Frontal cortex (tissue), 4 donors: ENCODE results near the gene HSPA12A. TPM values are rescaled to one million over a fixed set of nuclear protein-coding genes. Genes with fewer than 3 reads are reported as not detected.

ENCODE experiments used
- DNase-seq, 2 donors: peaks; one replicate each; pipeline ENCODE4 v3.0.0; 2012; ENCODE audit warnings: low spot score in 2 of 2
- FAIRE-seq: peaks from 2 replicates; lab custom pipeline; 2012; peaks lifted over from hg19 to GRCh38; lab: Jason Lieb, UNC
- total RNA-seq: library from RNA; depleted of rRNA; stranded (reverse); fragments of >200 nt; gene quantifications from one replicate; pipeline ENCODE4 v1.2.3, GENCODE V29; 2014
- donor health status: control.
- donor health status: control.
- donor health status: control.

HSPA12A gene
- total RNA-seq, 1 donor from 2014 or later: 33.0 TPM

DNA sequence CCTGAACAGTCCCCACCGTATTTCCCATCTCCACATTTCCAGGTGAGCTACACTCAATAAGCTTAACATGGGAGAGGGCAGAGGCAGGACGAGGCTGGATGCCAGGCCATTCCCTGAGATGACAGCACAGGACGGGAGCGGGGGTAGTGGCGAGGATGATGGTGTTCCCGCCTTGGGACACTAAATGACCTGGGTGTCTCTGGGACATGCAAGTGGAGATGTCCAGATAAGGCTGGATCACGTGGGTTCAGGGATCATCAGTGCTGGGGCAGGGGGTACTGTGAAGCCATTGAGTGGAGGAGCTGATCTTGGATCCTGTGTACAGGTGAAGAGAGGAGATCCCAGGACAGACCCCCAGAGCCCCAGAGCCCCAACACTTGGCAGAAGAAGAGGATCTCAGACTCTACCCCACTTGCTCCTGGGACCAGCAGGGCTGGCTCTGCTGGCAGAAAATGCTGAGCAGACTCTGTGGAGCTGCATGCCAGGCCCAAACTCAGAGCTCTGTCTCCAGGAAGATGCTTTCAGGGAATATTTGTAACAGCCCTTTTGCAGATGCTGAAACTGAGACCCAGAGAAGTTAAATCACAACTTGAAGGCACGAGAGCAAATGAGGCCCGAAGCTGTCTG lies 29.7 kb upstream of the HSPA12A start:
- no peak for DNase-seq
- no peak for FAIRE-seq

GRCh38 chr10:116771101-116771958 lies 29.0 kb upstream of the HSPA12A start:
- no peak for DNase-seq
- no peak for FAIRE-seq

- FAIRE-seq: no peak
- DNase-seq: no peak
Observed at GRCh38 chr10:116770281-116770680, 27.9 kb upstream of the HSPA12A start.

- DNase-seq: no peak
- FAIRE-seq: no peak
Observed at GRCh38 chr10:116769791-116770190, 27.4 kb upstream of the HSPA12A start.

DNA sequence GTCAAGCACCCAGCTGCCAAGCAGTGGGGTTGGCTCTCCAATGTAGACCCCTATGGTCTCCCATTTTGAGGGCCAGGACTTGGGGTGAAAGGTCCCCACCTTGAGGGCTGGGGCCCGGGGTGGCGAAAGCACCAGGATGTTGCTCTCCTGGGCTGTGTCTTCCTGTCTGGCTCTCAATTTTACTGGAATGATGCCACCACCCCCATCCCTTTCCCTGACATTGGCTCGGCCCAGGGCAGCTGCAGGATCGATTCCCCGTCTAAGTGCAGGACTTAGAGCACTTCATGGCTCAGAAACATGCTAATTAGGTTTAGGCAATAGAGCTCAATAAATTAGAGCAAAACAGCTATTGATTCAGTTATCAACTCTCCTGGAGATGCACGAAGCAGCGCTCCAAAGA lies 27.0 kb upstream of the HSPA12A start:
- FAIRE-seq (no peak), DNase-seq (no peak)

- FAIRE-seq: no peak
Observed at GRCh38 chr10:116768786-116769185, 26.4 kb upstream of the HSPA12A start.

DNA sequence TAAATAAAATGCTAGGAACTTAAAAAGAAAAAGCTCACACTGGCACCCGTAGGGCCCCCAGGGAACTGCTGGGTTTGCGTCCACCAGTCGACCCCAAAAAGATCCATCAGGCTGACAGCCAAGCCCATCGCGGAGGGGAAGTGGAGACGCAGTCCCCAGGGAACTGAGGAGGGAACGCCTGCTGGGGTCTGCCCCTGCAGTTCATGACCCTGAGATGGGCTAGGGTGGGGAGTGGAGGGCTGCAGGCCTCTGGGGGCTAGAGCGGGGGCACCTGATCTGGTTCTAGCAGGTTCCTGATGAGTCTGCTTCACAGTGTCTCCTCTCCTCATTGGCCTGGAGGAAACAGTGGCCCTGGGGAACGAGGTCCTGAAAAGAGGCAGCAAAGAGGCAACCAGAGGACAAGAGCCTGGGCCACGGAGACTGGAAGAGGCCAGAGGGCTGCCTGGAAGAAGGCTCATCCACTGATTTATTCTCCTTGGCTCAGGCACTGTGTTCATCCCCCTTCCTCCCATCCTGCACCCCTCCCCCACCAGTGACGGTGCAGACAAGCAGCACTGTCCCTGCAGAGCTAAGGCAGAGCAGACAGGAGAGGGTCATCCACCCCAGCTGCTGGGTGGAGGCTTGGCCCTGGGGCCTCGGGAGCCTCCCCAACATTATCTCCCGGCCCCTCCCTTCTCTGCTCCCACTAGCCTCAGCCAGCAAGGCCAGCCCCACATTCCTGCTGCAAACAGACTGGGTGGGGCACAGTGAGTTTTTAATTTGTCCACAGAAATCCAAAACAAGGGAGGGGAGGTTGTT lies 24.7 kb upstream of the HSPA12A start:
- no peak for DNase-seq
- no peak for FAIRE-seq

More at GRCh38 chr10:116768786-116769185, 26.4 kb upstream of the HSPA12A start:
- DNase-seq: no peak

- FAIRE-seq: no peak
- no peak for DNase-seq
Observed at GRCh38 chr10:116766241-116766827, 24.0 kb upstream of the HSPA12A start.

- FAIRE-seq (no peak), DNase-seq (no peak)
Observed at GRCh38 chr10:116765648-116766081, 23.3 kb upstream of the HSPA12A start.

- DNase-seq (no peak), FAIRE-seq (no peak)
Observed at GRCh38 chr10:116764979-116765378, 22.6 kb upstream of the HSPA12A start.

DNA sequence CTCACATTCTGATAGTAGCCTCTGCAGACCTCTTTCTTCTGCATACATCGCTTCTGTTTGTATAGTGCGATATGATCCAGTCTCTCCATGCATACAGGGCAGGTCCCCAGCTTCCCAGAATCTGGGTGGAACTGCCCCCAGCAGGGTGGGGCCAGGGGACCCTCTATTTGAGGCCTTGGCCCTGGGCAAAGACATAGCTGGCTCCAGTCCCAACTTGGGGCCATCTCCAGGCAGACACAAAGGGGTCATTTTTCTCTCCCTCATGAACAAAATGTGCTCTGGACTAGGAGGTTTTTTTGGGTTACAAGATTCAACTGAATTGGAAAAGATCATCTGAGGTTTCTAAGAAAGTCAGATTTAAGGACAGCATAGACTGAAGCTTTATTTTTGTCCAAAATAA lies 21.1 kb upstream of the HSPA12A start:
- DNase-seq (no peak), FAIRE-seq (no peak)

DNA sequence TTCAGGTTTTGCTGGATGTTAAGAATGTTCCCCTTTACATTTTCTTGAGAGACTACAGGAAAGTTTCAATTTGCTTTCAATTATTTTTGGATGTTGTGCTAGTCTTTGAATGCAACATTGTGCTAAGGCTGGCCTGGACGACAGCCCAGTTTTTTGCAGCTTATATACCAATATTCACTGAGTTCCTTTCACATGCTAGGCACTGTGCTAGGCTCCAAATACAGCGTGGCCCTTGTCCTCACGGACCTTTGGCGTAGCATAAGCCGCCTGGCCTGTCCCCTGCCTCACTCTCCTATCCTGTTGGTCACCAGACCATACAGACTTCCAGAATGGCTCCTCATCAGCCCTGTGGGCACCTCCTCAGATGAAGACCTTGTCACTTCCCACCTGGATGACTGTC lies 19.5 kb upstream of the HSPA12A start:
- FAIRE-seq: no peak
- DNase-seq: no peak

DNA sequence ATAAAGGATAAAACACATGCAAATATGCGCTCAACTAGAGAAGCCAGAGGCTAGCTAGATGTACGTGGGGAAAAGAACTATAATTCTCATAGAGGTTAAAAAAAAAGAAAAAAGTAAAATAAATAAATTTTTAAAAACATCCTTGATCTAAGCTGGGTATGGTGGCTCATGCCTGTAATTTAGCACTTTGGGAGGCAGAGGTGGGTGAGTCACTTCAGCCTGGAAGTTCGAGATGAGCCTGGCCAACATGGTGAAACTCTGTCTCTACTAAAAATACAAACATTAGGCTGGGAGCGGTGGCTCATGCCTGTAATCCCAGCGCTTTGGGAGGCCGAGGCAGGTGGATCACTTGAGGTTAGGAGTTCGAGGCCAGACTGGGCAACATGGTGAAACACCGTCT lies 18.6 kb upstream of the HSPA12A start:
- FAIRE-seq (no peak), DNase-seq (no peak)

GRCh38 chr10:116757246-116757645 lies 14.9 kb upstream of the HSPA12A start:
- FAIRE-seq: no peak
- no peak for DNase-seq

DNA sequence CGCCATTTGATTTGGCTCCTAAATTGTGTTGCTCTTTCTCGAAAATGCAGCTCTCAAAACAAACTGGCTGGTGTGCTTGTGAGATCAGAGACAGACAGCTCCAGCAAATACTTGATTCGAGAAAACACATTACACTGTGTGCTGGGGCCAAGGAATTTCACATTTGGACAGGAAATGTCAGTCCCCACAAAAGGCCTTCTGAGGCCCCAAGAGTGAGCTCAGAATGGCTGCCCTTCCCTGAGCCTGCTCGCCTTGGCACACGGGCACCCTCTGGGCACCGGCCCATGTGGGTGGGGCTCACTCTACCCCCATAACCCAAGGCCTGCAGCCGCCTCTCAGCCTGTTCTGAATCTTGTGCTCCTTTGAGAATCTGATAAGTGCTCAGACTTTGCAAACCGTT lies 13.9 kb upstream of the HSPA12A start:
- FAIRE-seq: no peak

DNA sequence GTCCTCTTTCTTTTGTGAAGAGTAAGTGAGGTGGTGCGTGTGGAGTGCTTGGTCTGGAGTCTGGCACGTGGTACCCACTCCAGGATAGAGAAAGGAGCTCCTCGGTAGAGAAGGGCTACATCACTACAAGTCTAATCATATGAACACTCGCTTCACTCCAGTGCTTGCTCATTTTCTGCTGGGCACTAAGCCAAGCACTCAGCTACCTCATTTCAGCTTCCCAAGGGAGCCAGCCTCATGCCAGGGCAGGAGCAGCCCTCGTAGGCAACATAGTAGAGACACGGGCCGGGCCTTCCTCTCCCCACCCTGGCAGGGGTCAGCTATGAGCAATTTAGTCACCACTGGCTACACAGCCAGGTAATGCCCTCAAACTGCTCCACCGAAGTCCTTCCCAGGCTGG lies 11.4 kb upstream of the HSPA12A start:
- no peak for FAIRE-seq
- no peak for DNase-seq

More for the DNA sequence above, 13.9 kb upstream of the HSPA12A start:
- peak; percentile 51 to 56 for DNase-seq

GRCh38 chr10:116752969-116753665 lies 10.8 kb upstream of the HSPA12A start:
- DNase-seq: peak; percentile 28 to 54
- FAIRE-seq: no peak

GRCh38 chr10:116752563-116752962 lies 10.2 kb upstream of the HSPA12A start:
- no peak for FAIRE-seq
- DNase-seq: no peak

DNA sequence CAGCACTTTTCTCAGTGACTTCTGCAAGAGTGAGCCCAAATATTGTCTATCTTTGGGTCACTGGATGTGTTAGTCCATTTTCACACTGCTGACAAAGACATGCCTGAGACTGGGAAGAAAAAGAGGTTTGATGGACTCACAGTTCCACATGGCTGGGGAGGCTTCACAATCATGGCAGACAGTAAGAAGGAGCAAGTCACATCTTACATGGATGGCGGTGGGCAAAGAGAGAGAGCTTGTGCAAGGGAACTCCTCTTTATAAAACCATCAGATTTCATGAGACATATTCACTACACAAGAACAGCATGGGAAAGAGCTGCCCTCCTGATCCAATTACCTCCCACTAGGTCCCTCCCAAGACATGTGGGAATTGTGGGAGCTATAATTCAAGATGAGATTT lies 6.1 kb upstream of the HSPA12A start:
- DNase-seq (no peak), FAIRE-seq (no peak)

DNA sequence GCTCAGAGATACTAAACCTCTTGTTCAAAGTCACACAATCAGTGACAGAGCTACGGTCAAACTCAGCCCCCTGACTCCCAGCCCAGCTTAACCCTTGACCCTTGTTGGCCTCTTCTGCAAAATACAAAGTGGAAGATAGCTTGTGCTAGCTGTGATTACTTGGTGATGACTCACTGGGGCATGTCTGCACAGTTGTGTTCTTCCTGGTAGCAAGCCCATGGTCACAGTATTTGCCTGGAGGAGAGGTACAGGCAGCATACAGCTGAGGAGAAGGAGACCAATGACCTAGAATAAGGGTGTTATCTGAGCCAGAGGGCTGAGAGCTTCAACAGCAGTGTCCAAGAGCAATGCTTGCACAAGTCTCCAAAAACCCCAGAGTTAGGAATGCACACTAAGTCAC lies 5.7 kb upstream of the HSPA12A start:
- DNase-seq: no peak
- FAIRE-seq: no peak
